GM12865 (cell line): ENCODE measurements around the gene PVALEF.

Experiments used
- DNase-seq: peaks from one replicate; pipeline ENCODE4 v3.0.0; 2010; ENCODE audit warnings: low read depth
- H3K4me3 ChIP-seq: 2 replicates; pipeline ENCODE4 v1.5.1; 2011; ENCODE audit warnings: mild to moderate bottlenecking, low read depth, low read length, control low read depth
- CTCF ChIP-seq: IDR thresholded peaks from 2 replicates; pipeline ENCODE4 v1.5.1; 2011; ENCODE audit warnings: low read length, control low read depth, low read depth, inconsistent platforms; ENCODE audit not compliant: insufficient read depth; ENCODE audit errors: missing control alignments

Gene PVALEF

GRCh38 chr17:81191646-81192045 lies 26.3 kb downstream of the PVALEF start:
- TF ChIP-seq CTCF, result no peak
- H3K4me3 ChIP-seq, result no peak overlapping the region
- no peak for DNase-seq

GRCh38 chr17:81192386-81193050 lies 27.2 kb downstream of the PVALEF start:
- no peak for TF ChIP-seq CTCF
- no peak for DNase-seq
- no peak overlapping the region for H3K4me3 ChIP-seq

GRCh38 chr17:81193051-81193410 lies 27.7 kb downstream of the PVALEF start:
- H3K4me3 ChIP-seq, result no peak overlapping the region
- no peak for DNase-seq
- TF ChIP-seq CTCF, result no peak

- no peak overlapping the region for H3K4me3 ChIP-seq
- peak; percentile 38 for DNase-seq
- no peak for TF ChIP-seq CTCF
Observed at GRCh38 chr17:81193470-81194224, 28.3 kb downstream of the PVALEF start.

- H3K4me3 ChIP-seq, result no peak overlapping the region
- no peak for TF ChIP-seq CTCF
- DNase-seq, result no peak
Observed at GRCh38 chr17:81194225-81194760, 29.0 kb downstream of the PVALEF start.

GRCh38 chr17:81194941-81195901 lies 29.9 kb downstream of the PVALEF start:
- no peak for DNase-seq
- no peak overlapping the region for H3K4me3 ChIP-seq
- TF ChIP-seq CTCF, result no peak
